HCT116 (cell line): ENCODE results near the gene YWHAG.

Source experiments
- CTCF ChIP-seq, 3 experiments: fragments of 200-600 bp in 1 of 3; sonication (generic) in 1 of 3; IDR thresholded peaks in 2 of 3; conservative IDR thresholded peaks in 1 of 3; 2 replicates each; pipeline ENCODE4 v1.5.1; 2012 to 2017; ENCODE audit warnings: low read depth in 2 of 3, low read length in 2 of 3, antibody characterized with exemption in 1 of 3, borderline replicate concordance in 1 of 3, control low read depth in 1 of 3, mild to moderate bottlenecking in 1 of 3, mixed read lengths in 1 of 3, mixed run types in 1 of 3, moderate library complexity in 1 of 3; ENCODE audit not compliant: insufficient read depth in 1 of 3
- EZH2 ChIP-seq: fragments of 200-600 bp; sonication (generic); IDR thresholded peaks from 2 replicates; pipeline ENCODE4 v1.6.1; 2017; ENCODE audit warnings: antibody characterized with exemption, mixed run types
- SIN3A ChIP-seq: IDR thresholded peaks from 2 replicates; pipeline ENCODE4 v1.6.1; 2012; ENCODE audit warnings: low read depth
- TF ChIP-seq, protein P1 (sequence below): IDR thresholded peaks from 2 replicates; pipeline ENCODE4 v1.6.1; 2012; ENCODE audit warnings: low read depth

DNA sequence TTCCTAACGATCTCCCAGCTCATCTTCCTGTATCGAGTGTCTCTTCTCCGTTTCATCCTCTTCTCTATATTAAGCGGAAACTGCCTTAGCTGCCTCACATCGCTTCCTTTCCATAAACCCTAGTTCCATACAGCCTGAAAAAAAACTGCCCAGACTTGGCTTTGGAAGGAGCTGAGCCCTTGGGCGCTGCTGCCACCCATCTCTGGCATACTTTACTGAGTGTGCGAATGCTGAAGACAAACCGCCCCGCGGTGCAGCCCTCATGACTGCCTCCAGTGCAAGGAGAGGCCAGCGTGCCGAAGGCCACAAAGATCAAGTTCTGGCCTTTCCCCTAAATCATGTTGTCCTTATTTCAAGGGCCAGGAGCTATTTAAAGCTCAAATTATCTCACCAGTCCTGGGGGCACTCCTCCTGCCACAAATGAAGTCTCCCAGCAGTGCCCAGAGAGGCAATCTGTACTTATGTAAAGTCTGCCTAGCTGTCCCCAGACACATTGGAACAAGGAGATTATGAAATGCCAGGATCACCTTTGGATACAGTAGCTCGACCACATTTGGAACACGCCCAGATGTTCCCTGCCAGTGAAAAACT lies 25.2 kb downstream of the YWHAG start:
- TF ChIP-seq EZH2 = no peak
- TF ChIP-seq, protein P1, sequence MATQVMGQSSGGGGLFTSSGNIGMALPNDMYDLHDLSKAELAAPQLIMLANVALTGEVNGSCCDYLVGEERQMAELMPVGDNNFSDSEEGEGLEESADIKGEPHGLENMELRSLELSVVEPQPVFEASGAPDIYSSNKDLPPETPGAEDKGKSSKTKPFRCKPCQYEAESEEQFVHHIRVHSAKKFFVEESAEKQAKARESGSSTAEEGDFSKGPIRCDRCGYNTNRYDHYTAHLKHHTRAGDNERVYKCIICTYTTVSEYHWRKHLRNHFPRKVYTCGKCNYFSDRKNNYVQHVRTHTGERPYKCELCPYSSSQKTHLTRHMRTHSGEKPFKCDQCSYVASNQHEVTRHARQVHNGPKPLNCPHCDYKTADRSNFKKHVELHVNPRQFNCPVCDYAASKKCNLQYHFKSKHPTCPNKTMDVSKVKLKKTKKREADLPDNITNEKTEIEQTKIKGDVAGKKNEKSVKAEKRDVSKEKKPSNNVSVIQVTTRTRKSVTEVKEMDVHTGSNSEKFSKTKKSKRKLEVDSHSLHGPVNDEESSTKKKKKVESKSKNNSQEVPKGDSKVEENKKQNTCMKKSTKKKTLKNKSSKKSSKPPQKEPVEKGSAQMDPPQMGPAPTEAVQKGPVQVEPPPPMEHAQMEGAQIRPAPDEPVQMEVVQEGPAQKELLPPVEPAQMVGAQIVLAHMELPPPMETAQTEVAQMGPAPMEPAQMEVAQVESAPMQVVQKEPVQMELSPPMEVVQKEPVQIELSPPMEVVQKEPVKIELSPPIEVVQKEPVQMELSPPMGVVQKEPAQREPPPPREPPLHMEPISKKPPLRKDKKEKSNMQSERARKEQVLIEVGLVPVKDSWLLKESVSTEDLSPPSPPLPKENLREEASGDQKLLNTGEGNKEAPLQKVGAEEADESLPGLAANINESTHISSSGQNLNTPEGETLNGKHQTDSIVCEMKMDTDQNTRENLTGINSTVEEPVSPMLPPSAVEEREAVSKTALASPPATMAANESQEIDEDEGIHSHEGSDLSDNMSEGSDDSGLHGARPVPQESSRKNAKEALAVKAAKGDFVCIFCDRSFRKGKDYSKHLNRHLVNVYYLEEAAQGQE = no peak
- TF ChIP-seq SIN3A = no peak
- no peak for TF ChIP-seq CTCF (IDR thresholded peaks at IDR 0.05 in 2 of 3, conservative IDR thresholded peaks at IDR 0.05 in 1 of 3; ENCODE audit: borderline replicate concordance in 1 of 3, insufficient read depth in 1 of 3, low read depth in 2 of 3, low read length in 2 of 3)
